Esophagus (tissue), 2 donors: ENCODE results near the gene KRT72. TPM values are rescaled to one million over a fixed set of nuclear protein-coding genes. Genes with fewer than 3 reads are reported as not detected.

Experiments used
- H3K27ac ChIP-seq, 2 donors: one replicate each; pipeline ENCODE4 v1.5.1; 2013; ENCODE audit warnings: low read depth in 2 of 2, mild to moderate bottlenecking in 2 of 2, inconsistent platforms in 1 of 2, low read length in 1 of 2, moderate library complexity in 1 of 2
- H3K27me3 ChIP-seq, 2 donors: one replicate each; pipeline ENCODE4 v1.6.1; 2013; ENCODE audit warnings: low read length in 2 of 2, control low read depth in 1 of 2, mild to moderate bottlenecking in 1 of 2; ENCODE audit not compliant: insufficient read depth in 2 of 2, control insufficient read depth in 1 of 2
- H3K36me3 ChIP-seq, 2 donors: one replicate each; pipeline ENCODE4 v1.6.1; 2013; ENCODE audit warnings: low read length in 1 of 2; ENCODE audit not compliant: control insufficient read depth in 2 of 2, insufficient read depth in 2 of 2
- H3K4me1 ChIP-seq, 2 donors: one replicate each; pipeline ENCODE4 v1.6.1; 2013; ENCODE audit warnings: low read length in 1 of 2; ENCODE audit not compliant: control insufficient read depth in 2 of 2, insufficient read depth in 2 of 2
- H3K4me3 ChIP-seq, 2 donors: one replicate each; pipeline ENCODE4 v1.5.1; 2013; ENCODE audit warnings: low read length in 2 of 2, mild to moderate bottlenecking in 2 of 2, low read depth in 1 of 2, moderate library complexity in 1 of 2
- H3K9me3 ChIP-seq, 2 donors: one replicate each; pipeline ENCODE4 v1.6.1; 2013; ENCODE audit warnings: mild to moderate bottlenecking in 2 of 2, low read depth in 1 of 2, low read length in 1 of 2, moderate library complexity in 1 of 2; ENCODE audit not compliant: control insufficient read depth in 2 of 2, insufficient read depth in 1 of 2
- WGBS, 2 donors: extraction: QIAGEN DNeasy Blood & Tissue Kit; methylation state at CpG; one replicate each; pipeline ENCODE4 v1.1.7; 2013; 5-methylcytosine and 5-hydroxymethylcytosine counted together
- polyA plus RNA-seq, 2 donors: library from polyadenylated mRNA; stranded (reverse); fragments of 200-250 nt; gene quantifications; one replicate each; pipeline ENCODE4 v1.2.3, GENCODE V29; 2013
- donor health status: healthy with polysubstance abuse.
- donor health status: Bipolar disorder and iron deficiency.

The KRT72 gene
- polyA plus RNA-seq, 2 donors, result not detected

DNA sequence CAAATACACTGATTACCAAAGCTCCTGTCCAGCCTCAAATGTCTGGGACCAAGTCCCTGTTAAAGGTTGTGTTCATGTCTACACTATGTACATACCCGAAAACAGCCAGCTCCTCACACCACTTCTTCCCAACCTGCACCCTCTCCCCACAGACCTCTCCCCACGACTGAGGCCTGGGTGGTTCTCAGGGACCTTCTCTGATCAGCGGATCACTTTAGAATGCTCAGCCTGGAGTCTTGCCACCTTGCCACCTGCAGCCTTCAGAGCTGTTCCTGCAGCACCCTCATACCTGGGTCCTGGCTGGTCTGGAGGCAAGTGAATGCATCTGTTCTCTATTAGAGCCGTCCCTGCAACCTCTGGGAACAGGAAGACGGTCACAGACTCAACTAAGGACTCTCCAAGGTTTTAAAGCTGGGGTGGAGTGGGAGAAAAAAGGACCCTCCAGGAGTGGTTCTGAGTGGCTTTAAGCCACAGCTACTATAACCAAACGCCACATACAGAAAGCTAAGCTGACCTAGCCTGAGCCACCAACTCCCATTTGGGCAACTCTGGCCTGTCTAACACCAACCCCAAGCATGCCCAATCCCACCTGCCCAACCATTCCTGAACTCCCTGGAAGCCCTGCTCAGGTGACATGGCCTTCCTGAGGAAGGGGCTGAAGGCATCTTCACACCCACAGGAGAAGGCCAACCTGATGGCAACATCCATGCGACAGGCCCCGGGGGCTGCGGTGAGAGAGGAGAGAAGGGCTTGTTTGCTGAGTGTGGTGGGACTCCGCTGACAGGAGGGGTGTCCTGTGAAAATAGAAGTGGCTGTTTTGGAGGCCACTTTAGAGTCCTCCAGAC lies 42.2 kb upstream of the KRT72 start:
- Histone ChIP-seq H3K4me1 (peaks cover 0 to 4% of the 10 kb centered on the region in 2 donors), H3K4me3 (no peak overlapping the region), H3K27ac (no peak overlapping the region), H3K27me3 (no peaks in the 10 kb centered on the region), H3K9me3 (no peaks in the 10 kb centered on the region), H3K36me3 (no peaks in the 10 kb centered on the region)
- WGBS, 2 donors, result 80 to 92% methylated on average over 10 of the region's 10 CpGs

DNA sequence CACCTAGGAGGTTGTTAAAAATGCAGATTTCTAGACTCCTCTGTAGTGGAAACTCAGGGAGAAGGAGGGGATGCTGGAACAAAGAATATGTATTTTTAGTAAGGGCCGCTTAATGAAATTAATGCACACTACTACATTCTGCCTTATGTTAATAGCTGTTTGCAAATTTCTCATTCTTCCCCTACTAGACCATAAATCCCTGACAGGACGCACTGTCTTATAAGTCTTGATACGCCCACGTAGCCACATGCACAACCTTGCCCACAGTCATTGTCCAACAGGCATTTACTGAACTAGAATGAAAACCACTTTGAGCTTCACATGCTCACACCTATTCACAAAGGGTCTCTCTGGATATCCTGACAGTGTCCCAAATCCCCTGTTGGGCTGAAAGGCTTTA lies 40.2 kb upstream of the KRT72 start:
- Histone ChIP-seq H3K9me3 (no peaks in the 10 kb centered on the region), H3K4me1 (peaks cover 0 to 4% of the 10 kb centered on the region in 2 donors), H3K27ac (no peak overlapping the region), H3K27me3 (no peaks in the 10 kb centered on the region), H3K36me3 (no peaks in the 10 kb centered on the region), H3K4me3 (no peak overlapping the region)
- whole genome bisulfite sequencing, 2 donors, result 62 to 68% methylated on average over 4 of the region's 4 CpGs

DNA sequence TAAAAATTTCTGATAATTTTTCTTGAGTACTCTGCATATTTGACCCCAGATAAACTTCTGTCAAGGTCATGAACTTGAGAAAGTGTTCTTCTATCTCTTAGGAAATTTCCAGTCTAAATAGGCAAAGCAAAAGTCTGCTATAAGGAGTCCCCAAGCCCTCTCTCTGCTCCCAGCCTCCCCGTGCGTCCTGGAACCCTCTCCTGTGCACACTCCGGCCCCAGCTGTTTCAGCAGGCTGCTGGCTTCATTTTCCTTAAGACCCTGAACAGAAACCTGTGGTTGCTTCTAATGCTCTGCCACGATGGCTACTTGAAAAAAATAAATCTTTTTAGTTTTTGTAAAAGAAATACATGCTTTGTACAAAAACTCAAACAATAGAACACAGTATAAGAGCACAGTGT lies 36.0 kb upstream of the KRT72 start:
- peaks cover 0 to 6% of the 10 kb centered on the region in 2 donors for H3K4me1 ChIP-seq
- no peaks in the 10 kb centered on the region for H3K36me3 ChIP-seq
- H3K9me3 ChIP-seq, result no peaks in the 10 kb centered on the region
- H3K4me3 ChIP-seq, result no peak overlapping the region
- no peaks in the 10 kb centered on the region for H3K27me3 ChIP-seq
- WGBS, 2 donors, result 80 to 82% methylated on average over 4 of the region's 4 CpGs
- H3K27ac ChIP-seq, result no peak overlapping the region

DNA sequence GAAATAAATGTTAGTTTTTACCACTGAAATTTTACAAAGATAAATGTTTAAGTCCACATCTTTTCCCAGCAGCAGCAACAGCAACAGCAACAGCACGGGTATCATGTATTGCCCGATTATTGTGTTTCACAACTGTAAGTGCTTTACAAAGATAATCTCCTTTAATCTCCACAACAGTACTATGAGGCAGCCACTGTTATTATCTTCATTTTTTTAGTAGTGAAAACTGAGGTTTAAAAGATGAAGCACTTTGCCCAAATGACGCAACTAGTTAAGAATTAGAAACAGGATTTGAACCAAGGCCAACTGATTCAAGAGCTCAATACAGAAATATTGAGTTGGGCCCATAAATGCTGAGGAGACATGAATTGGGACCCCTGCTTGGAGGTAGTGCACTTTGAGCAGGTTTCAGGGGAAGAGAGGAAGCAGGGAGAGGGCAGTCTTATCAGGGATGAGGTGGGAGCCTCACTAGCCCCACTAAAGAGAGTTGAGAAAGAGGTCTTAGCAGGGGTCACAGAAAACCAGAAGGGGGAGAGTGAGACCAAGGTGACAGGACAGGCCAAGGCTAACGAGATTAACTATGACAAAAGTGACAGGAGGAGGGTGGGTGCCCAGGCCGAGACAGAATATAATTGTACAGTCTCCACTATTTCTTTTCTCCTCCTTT lies 35.5 kb upstream of the KRT72 start:
- no peaks in the 10 kb centered on the region for H3K27me3 ChIP-seq
- H3K9me3 ChIP-seq, result no peaks in the 10 kb centered on the region
- no peak overlapping the region for H3K27ac ChIP-seq
- WGBS, 2 donors, result 58 to 62% methylated on average over 5 of the region's 5 CpGs
- H3K4me3 ChIP-seq, result no peak overlapping the region
- H3K4me1 ChIP-seq, result peaks cover 0 to 6% of the 10 kb centered on the region in 2 donors
- H3K36me3 ChIP-seq, result no peaks in the 10 kb centered on the region

DNA sequence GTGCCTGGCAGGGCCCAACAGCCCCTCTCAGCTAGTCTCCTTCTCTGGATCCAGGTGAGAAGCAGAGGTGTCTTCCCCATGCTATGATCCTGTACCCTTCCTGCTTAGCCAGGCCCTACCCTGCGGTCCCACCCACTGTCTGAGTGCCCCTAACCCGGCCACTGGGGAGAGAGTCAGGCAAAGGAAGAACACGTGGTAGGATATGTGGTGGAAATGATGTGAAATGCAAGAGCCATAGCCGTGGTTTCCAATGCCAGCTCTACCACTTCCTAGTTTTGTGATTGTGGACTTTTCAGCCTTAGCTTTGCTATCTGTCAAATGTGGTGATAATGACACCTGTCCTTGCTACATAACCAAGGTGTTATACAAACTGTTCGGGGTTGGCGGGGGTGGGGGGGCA lies 34.9 kb upstream of the KRT72 start:
- Histone ChIP-seq H3K4me3 (no peak overlapping the region), H3K27me3 (no peaks in the 10 kb centered on the region), H3K27ac (no peak overlapping the region), H3K9me3 (no peaks in the 10 kb centered on the region), H3K4me1 (peaks cover 0 to 6% of the 10 kb centered on the region in 2 donors), H3K36me3 (no peaks in the 10 kb centered on the region)
- WGBS, 2 donors, result 70 to 79% methylated on average over 6 of the region's 6 CpGs

DNA sequence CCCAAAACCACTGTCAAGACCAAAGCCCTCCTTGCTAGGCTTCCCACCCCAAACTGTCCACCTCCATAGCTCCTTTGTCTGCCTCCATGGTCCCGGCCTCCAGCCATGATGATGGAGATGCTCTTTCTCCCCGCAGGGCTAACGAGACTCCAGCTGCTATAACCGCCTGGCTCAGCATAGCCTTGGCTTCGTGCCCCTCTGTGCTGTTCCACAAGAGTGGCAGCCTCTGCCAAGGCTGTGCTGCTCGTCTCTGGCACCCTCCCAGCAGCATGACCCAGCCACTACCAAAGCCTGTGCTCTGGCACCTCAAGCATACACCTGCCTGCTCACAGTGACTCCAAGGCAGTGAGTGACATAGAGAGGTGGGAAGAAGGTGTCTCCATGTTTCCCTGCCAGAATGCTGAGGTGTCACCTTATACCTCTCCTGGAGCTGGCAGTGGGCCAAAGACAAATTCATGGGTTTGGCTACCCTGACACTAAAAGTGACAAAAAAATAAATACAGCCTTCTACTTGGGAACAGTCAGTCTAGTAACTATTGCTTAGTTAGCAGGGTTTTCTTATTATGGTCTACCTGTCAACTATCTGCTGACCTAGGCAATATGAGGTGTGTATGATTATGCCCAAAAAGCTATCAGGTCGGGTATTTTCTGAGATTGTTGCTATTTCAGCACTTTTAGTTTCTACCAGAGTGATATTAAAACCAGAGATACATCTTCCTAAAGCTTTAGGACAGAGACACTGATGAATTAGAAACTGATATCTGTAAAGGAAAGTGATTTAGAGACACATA lies 33.2 kb upstream of the KRT72 start:
- no peak overlapping the region for H3K4me3 ChIP-seq
- H3K27ac ChIP-seq, result no peak overlapping the region
- H3K4me1 ChIP-seq, result peaks cover 0 to 6% of the 10 kb centered on the region in 2 donors
- 28 to 34% methylated on average over 7 of the region's 7 CpGs for WGBS, 2 donors
- no peaks in the 10 kb centered on the region for H3K9me3 ChIP-seq
- no peaks in the 10 kb centered on the region for H3K36me3 ChIP-seq
- H3K27me3 ChIP-seq, result no peaks in the 10 kb centered on the region

DNA sequence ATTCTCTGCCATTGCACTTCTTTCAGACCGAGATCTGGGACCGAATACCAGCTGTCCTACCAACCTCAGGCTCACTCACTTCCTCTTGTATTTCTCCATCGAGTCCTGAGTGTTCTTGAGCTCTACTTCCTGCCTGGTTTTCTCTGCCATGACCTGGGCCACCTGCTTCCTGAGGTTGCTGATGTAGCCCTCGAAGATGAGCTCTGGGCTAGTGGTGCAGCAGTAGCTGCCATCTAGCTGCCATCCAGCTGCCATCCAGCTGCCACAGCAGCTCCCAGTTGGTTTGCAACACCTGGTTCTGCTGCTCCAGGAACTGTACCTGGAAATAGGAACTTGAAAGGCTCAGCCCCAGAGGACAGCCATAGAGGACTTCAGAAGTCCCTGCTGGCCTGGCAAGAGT lies 32.1 kb upstream of the KRT72 start:
- Histone ChIP-seq H3K36me3 (no peaks in the 10 kb centered on the region), H3K4me1 (peaks cover 0 to 6% of the 10 kb centered on the region in 2 donors), H3K27ac (no peak overlapping the region), H3K9me3 (no peaks in the 10 kb centered on the region), H3K4me3 (no peak overlapping the region), H3K27me3 (no peaks in the 10 kb centered on the region)
- 59 to 75% methylated on average over 4 of the region's 4 CpGs for WGBS, 2 donors

DNA sequence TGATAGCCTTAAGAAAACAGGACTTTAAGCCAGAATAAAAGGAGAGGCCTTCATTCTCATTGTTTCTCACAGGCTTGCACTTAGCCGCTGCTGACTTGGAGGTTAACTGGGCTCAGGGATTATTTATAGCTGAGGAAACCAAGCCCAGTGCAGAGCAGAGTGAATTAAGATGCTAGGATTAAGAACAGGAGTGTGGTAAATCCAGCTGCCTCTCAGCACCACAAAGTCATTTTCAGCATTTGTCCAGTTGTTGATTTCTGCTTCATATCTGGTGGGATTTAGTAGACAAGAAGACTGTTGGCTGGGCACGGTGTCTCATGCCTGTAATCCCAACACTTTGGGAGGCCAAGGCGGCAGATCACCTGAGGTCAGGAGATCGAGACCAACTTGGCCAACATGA lies 31.4 kb upstream of the KRT72 start:
- 87% methylated on average over 4 of the region's 4 CpGs for WGBS, 2 donors
- H3K4me1 ChIP-seq, result peaks cover 0 to 6% of the 10 kb centered on the region in 2 donors
- H3K9me3 ChIP-seq, result no peaks in the 10 kb centered on the region
- H3K27ac ChIP-seq, result no peak overlapping the region
- H3K27me3 ChIP-seq, result no peaks in the 10 kb centered on the region
- no peak overlapping the region for H3K4me3 ChIP-seq
- no peaks in the 10 kb centered on the region for H3K36me3 ChIP-seq

DNA sequence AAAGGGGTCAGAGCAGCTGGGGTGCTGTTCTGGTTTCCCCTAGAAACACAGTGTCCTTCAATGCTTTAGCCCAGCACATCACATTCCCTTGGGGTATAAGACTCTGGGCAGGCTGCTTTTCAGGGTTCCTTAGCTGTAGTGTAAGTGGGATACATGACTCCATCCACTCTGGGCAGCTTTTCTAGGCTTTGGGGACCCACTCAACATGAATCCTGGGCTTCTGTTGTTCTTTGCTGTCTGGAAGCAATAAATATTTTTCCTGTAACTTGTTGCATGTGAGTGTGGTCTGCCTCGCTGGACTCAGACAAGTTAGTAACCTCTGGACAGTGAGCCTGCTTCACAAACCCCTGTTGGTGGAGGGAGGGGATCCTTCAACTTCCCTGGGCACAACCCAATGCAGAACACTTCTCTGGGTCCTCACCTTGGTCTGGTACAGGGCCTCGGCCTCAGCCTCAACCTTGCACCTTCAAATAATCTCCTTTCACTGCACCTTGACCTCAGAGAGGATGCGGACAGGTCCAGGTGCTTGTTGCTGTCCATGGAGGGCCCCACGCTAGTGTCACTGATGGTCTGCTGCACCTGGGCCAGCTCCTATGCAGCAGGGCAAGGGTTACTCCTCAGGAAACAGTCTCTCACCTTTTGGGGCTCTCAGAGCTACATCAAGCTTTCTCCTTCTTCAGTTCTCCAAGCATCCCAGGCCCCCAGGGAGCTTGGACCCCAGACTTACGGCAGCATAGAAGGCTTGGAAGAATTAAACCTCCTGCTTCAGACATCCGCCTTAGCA lies 30.6 kb upstream of the KRT72 start:
- peaks cover 0 to 6% of the 10 kb centered on the region in 2 donors for H3K4me1 ChIP-seq
- H3K36me3 ChIP-seq, result no peaks in the 10 kb centered on the region
- WGBS, 2 donors, result 84 to 90% methylated on average over 6 of the region's 6 CpGs
- no peak overlapping the region for H3K4me3 ChIP-seq
- H3K9me3 ChIP-seq, result no peaks in the 10 kb centered on the region
- no peak overlapping the region for H3K27ac ChIP-seq
- H3K27me3 ChIP-seq, result no peaks in the 10 kb centered on the region
